Osteoblast (primary cell): ENCODE data around the gene BABAM1. TPM values are rescaled to one million over a fixed set of nuclear protein-coding genes. Genes with fewer than 3 reads are reported as not detected.
A peak's percentile ranks its signal among the peaks of the same experiment; 100 is the strongest.

Experiments used
- DNase-seq: peaks from one replicate; pipeline ENCODE4 v3.0.0; 2011; ENCODE audit warnings: low spot score, mixed read lengths; ENCODE audit not compliant: insufficient read length; ENCODE audit errors: missing footprints
- H2AFZ ChIP-seq: 2 replicates; pipeline ENCODE4 v1.6.0; 2011; ENCODE audit warnings: mild to moderate bottlenecking, low read length
- H3K27ac ChIP-seq: 2 replicates; pipeline ENCODE4 v1.5.1; 2011; ENCODE audit warnings: mild to moderate bottlenecking, low read depth, low read length, moderate library complexity
- H3K27me3 ChIP-seq: 2 replicates; pipeline ENCODE4 v1.6.0; 2012; ENCODE audit warnings: mild to moderate bottlenecking, control low read depth, inconsistent platforms, low read length, moderate library complexity; ENCODE audit not compliant: insufficient read depth
- H3K36me3 ChIP-seq: 2 replicates; pipeline ENCODE4 v1.5.1; 2011; ENCODE audit warnings: mild to moderate bottlenecking, low read length, control low read depth, moderate library complexity; ENCODE audit not compliant: insufficient read depth
- H3K4me1 ChIP-seq: 2 replicates; pipeline ENCODE4 v1.5.1; 2011; ENCODE audit warnings: mild to moderate bottlenecking, low read length, control low read depth, moderate library complexity; ENCODE audit not compliant: insufficient read depth
- H3K4me2 ChIP-seq: 2 replicates; pipeline ENCODE4 v1.6.0; 2011; ENCODE audit warnings: mild to moderate bottlenecking, low read length; ENCODE audit not compliant: insufficient read depth
- H3K4me3 ChIP-seq: fragments of 200-600 bp; sonication (generic); 3 replicates; pipeline ENCODE4 v1.5.1; 2012; ENCODE audit warnings: mild to moderate bottlenecking, low read length, inconsistent platforms; ENCODE audit not compliant: insufficient read depth
- H3K79me2 ChIP-seq: 2 replicates; pipeline ENCODE4 v1.6.0; 2012; ENCODE audit warnings: mild to moderate bottlenecking, low read length, control low read depth, inconsistent platforms; ENCODE audit not compliant: insufficient read depth
- H3K9me3 ChIP-seq: 2 replicates; pipeline ENCODE4 v1.5.1; 2011; ENCODE audit warnings: low read depth, low read length, control low read depth
- H4K20me1 ChIP-seq: 2 replicates; pipeline ENCODE4 v1.6.0; 2012; ENCODE audit warnings: mild to moderate bottlenecking, low read length, control low read depth; ENCODE audit not compliant: insufficient read depth
- CTCF ChIP-seq: IDR thresholded peaks from 2 replicates; pipeline ENCODE4 v1.5.1; 2011; ENCODE audit warnings: mild to moderate bottlenecking, low read depth, low read length, moderate library complexity; ENCODE audit errors: extremely low read depth
- total RNA-seq: library from RNA; depleted of rRNA; stranded (reverse); fragments of >200 nt; gene quantifications from 2 replicates; pipeline ENCODE4 v1.2.3, GENCODE V29; 2012

BABAM1 gene
- total RNA-seq, 1 donor = 76.7 TPM

GRCh38 chr19:17303167-17303939, 36.1 kb downstream of the BABAM1 start, which contains the start of gene ABHD8:
Gene ABHD8, minus strand, starts transcription at chr19:17303425. Its CDS starts 1,809 bp downstream, at chr19:17301616.
- H3K79me2 ChIP-seq = peaks cover 13% of the 10 kb centered on the region
- peak within 1 kb of the TSS; percentile 45 for H3K27ac ChIP-seq
- H3K4me3 ChIP-seq = peak within 1 kb of the TSS; percentile 83
- peak; percentile 100 for DNase-seq
- no peaks in the 10 kb centered on the region for H3K36me3 ChIP-seq
- peak; percentile 40 for TF ChIP-seq CTCF
- no peaks in the 10 kb centered on the region for H3K9me3 ChIP-seq
- peak within 1 kb of the TSS; percentile 92 for H2AFZ ChIP-seq
- peak within 1 kb of the TSS; percentile 83 for H3K4me2 ChIP-seq
- no peaks in the 10 kb centered on the region for H4K20me1 ChIP-seq
- H3K4me1 ChIP-seq = peaks cover 31% of the 10 kb centered on the region
- no peaks in the 10 kb centered on the region for H3K27me3 ChIP-seq

GRCh38 chr19:17303940-17304267, 36.7 kb downstream of the BABAM1 start:
- Histone ChIP-seq H4K20me1 (no peaks in the 10 kb centered on the region), H3K36me3 (no peaks in the 10 kb centered on the region), H3K4me1 (peaks cover 31% of the 10 kb centered on the region), H3K9me3 (no peaks in the 10 kb centered on the region), H3K27me3 (no peaks in the 10 kb centered on the region), H3K27ac (peak overlapping the region; percentile 45), H3K4me3 (peak overlapping the region; percentile 83), H3K79me2 (peaks cover 13% of the 10 kb centered on the region), H2AFZ (peak overlapping the region; percentile 92), H3K4me2 (peak overlapping the region; percentile 83)
- DNase-seq = no peak
- no peak for TF ChIP-seq CTCF

GRCh38 chr19:17304386-17305215, 37.4 kb downstream of the BABAM1 start:
- H3K9me3 ChIP-seq = no peaks in the 10 kb centered on the region
- H2AFZ ChIP-seq = no peak overlapping the region
- H4K20me1 ChIP-seq = no peaks in the 10 kb centered on the region
- no peak overlapping the region for H3K27ac ChIP-seq
- DNase-seq = peak; percentile 21
- peaks cover 31% of the 10 kb centered on the region for H3K4me1 ChIP-seq
- peak overlapping the region; percentile 88 for H3K4me2 ChIP-seq
- no peaks in the 10 kb centered on the region for H3K36me3 ChIP-seq
- no peak for TF ChIP-seq CTCF
- no peaks in the 10 kb centered on the region for H3K27me3 ChIP-seq
- H3K4me3 ChIP-seq = peak overlapping the region; percentile 99
- peaks cover 16% of the 10 kb centered on the region for H3K79me2 ChIP-seq

- Histone ChIP-seq H4K20me1 (peaks cover 2% of the 10 kb centered on the region), H3K27ac (no peak overlapping the region), H3K36me3 (no peaks in the 10 kb centered on the region), H3K27me3 (no peaks in the 10 kb centered on the region), H3K4me3 (peak overlapping the region; percentile 99), H2AFZ (peak overlapping the region; percentile 99), H3K4me2 (peak overlapping the region; percentile 88), H3K9me3 (no peaks in the 10 kb centered on the region), H3K4me1 (peaks cover 35% of the 10 kb centered on the region), H3K79me2 (peaks cover 21% of the 10 kb centered on the region)
- TF ChIP-seq CTCF = no peak
- no peak for DNase-seq
These were observed 37.9 kb downstream of the BABAM1 start for GRCh38 chr19:17305216-17305516.
